Liver (tissue), 9 donors: ENCODE results near the gene HOATZ. TPM values are rescaled to one million over a fixed set of nuclear protein-coding genes. Genes with fewer than 3 reads are reported as not detected.

Source experiments
- DNase-seq: peaks from one replicate; pipeline ENCODE4 v3.0.0-alpha.2; 2017; ENCODE audit warnings: low spot score
- H3K27ac ChIP-seq, 2 donors: one replicate each; pipeline ENCODE4 v1.7.0; 2013; ENCODE audit warnings: inconsistent platforms in 2 of 2, low read length in 2 of 2, control low read depth in 1 of 2, low read depth in 1 of 2, mild to moderate bottlenecking in 1 of 2
- H3K27me3 ChIP-seq, 4 donors: one replicate each; pipeline versions ENCODE4 v1.6.1 to v1.7.0; 2013; ENCODE audit warnings: low read length in 3 of 4, inconsistent platforms in 1 of 4, mild to moderate bottlenecking in 1 of 4, moderate library complexity in 1 of 4; ENCODE audit not compliant: control insufficient read depth in 4 of 4, insufficient read depth in 4 of 4
- H3K36me3 ChIP-seq, 4 donors: one replicate each; pipeline versions ENCODE4 v1.6.1 to v1.7.0; 2013; ENCODE audit warnings: low read length in 3 of 4, mild to moderate bottlenecking in 3 of 4, low read depth in 1 of 4, moderate library complexity in 1 of 4; ENCODE audit not compliant: control insufficient read depth in 4 of 4, insufficient read depth in 3 of 4
- H3K4me1 ChIP-seq, 4 donors: one replicate each; pipeline versions ENCODE4 v1.6.1 to v1.7.0; 2013; ENCODE audit warnings: low read length in 3 of 4, mild to moderate bottlenecking in 3 of 4, moderate library complexity in 1 of 4; ENCODE audit not compliant: control insufficient read depth in 4 of 4, insufficient read depth in 4 of 4
- H3K4me3 ChIP-seq, 3 donors: one replicate each; pipeline versions ENCODE4 v1.6.1 to v1.7.0; 2013; ENCODE audit warnings: low read length in 3 of 3, control low read depth in 1 of 3, low read depth in 1 of 3, mild to moderate bottlenecking in 1 of 3
- H3K9ac ChIP-seq, 2 donors: one replicate each; pipeline ENCODE4 v1.7.0; 2013; ENCODE audit warnings: low read length in 2 of 2, mild to moderate bottlenecking in 2 of 2, moderate library complexity in 2 of 2, control low read depth in 1 of 2, low read depth in 1 of 2
- H3K9me3 ChIP-seq, 4 donors: one replicate each; pipeline versions ENCODE4 v1.6.1 to v1.7.0; 2013; ENCODE audit warnings: low read length in 3 of 4; ENCODE audit not compliant: control insufficient read depth in 4 of 4
- ATF3 ChIP-seq: IDR thresholded peaks from 2 replicates; pipeline ENCODE4 v1.6.1; 2016; ENCODE audit warnings: antibody characterized with exemption
- EGR1 ChIP-seq, 2 donors: IDR thresholded peaks; 2 replicates each; pipeline ENCODE4 v1.6.1; 2016 to 2018; ENCODE audit warnings: antibody characterized with exemption in 2 of 2, low read depth in 2 of 2
- FOXA1 ChIP-seq: IDR thresholded peaks from 2 replicates; pipeline ENCODE4 v1.6.1; 2016; ENCODE audit warnings: antibody characterized with exemption
- FOXA2 ChIP-seq: IDR thresholded peaks from 2 replicates; pipeline ENCODE4 v1.6.1; 2016; ENCODE audit warnings: antibody characterized with exemption
- GABPA ChIP-seq, 2 donors: IDR thresholded peaks in 1 of 2; conservative IDR thresholded peaks in 1 of 2; 2 replicates each; pipeline ENCODE4 v1.6.1; 2016; ENCODE audit warnings: antibody characterized with exemption in 2 of 2, mild to moderate bottlenecking in 1 of 2, moderate library complexity in 1 of 2
- HNF4A ChIP-seq, 2 donors: conservative IDR thresholded peaks; 2 replicates each; pipeline ENCODE4 v1.6.1; 2016; ENCODE audit warnings: antibody characterized with exemption in 2 of 2, mild to moderate bottlenecking in 2 of 2
- HNF4G ChIP-seq: IDR thresholded peaks from 2 replicates; pipeline ENCODE4 v1.6.1; 2016; ENCODE audit warnings: antibody characterized with exemption
- JUND ChIP-seq, 2 donors: IDR thresholded peaks; 2 replicates each; pipeline ENCODE4 v1.6.1; 2016; ENCODE audit warnings: antibody characterized with exemption in 2 of 2
- NR2F2 ChIP-seq: IDR thresholded peaks from 2 replicates; pipeline ENCODE4 v1.6.1; 2016; ENCODE audit warnings: antibody characterized with exemption
- RAD21 ChIP-seq, 2 donors: IDR thresholded peaks; 2 replicates each; pipeline ENCODE4 v1.6.1; 2016; ENCODE audit warnings: antibody characterized with exemption in 2 of 2, mild to moderate bottlenecking in 2 of 2
- RXRA ChIP-seq, 2 donors: IDR thresholded peaks; 2 replicates each; pipeline ENCODE4 v1.6.1; 2017 to 2018; ENCODE audit warnings: antibody characterized with exemption in 2 of 2, mild to moderate bottlenecking in 1 of 2
- SP1 ChIP-seq: IDR thresholded peaks from 2 replicates; pipeline ENCODE4 v1.6.1; 2018; ENCODE audit warnings: antibody characterized with exemption, mild to moderate bottlenecking
- YY1 ChIP-seq: IDR thresholded peaks from 2 replicates; pipeline ENCODE4 v1.6.1; 2016; ENCODE audit warnings: antibody characterized with exemption, mild to moderate bottlenecking
- ZBTB33 ChIP-seq: IDR thresholded peaks from 2 replicates; pipeline ENCODE4 v1.6.1; 2016; ENCODE audit warnings: antibody characterized with exemption
- WGBS: extraction: QIAGEN DNeasy Blood & Tissue Kit; methylation state at CpG from one replicate; pipeline ENCODE4 v1.1.7; 2013; 5-methylcytosine and 5-hydroxymethylcytosine counted together
- polyA plus RNA-seq, 2 donors: library from polyadenylated mRNA; stranded (reverse) in 1 of 2; unstranded in 1 of 2; fragments of 200-250 nt in 1 of 2; fragments of >200 nt in 1 of 2; fragmentation: Nextera tagmentation in 1 of 2; extraction: Ambion mirVana in 1 of 2; gene quantifications; one replicate each; pipeline versions ENCODE4 v1.2.1 to v1.2.3, GENCODE V29; 2013 to 2015
- total RNA-seq, 2 donors: library from RNA; depleted of rRNA; stranded (reverse); fragments of >200 nt; gene quantifications; one replicate each; pipeline ENCODE4 v1.2.3, GENCODE V29; 2014
- TF ChIP-seq, protein P1 (sequence below): IDR thresholded peaks from 2 replicates; pipeline ENCODE4 v1.6.1; 2016; ENCODE audit warnings: antibody characterized with exemption
- TF ChIP-seq, protein P2 (sequence below): IDR thresholded peaks from 2 replicates; pipeline ENCODE4 v1.6.1; 2016; ENCODE audit warnings: antibody characterized with exemption, mild to moderate bottlenecking
- TF ChIP-seq, protein P3 (sequence below): fragments of 150-350 bp; IDR thresholded peaks from 2 replicates; pipeline ENCODE4 v1.5.1; 2017; ENCODE audit warnings: improper control_type of control experiment, low read depth, low read length; ENCODE audit not compliant: missing input control
- donor health status: healthy.
- donor health status: healthy.
- donor health status: healthy.
- donor health status: healthy.
- donor health status: healthy.

The HOATZ gene
- total and polyA plus RNA-seq, 4 donors = not detected

DNA sequence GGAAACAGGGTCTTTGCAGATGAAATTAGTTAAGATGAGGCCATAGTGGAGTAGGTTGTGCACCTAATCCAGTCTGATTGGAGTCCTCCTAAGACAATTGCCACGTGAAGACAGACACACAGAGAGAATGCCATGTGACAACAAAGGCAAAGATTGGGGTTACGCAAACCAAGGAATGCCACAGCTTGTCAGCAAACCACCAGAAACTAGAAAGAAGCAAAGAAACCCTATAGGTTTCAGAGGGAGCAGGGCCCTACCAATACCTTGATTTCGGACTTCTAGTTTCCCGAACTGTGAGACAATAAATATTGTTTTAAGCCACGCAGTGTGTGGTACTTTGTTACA is 17.8 kb downstream of the HOATZ start:
- Histone ChIP-seq H3K27ac (no peak overlapping the region), H3K4me1 (no peaks in the 10 kb centered on the region), H3K4me3 (no peak overlapping the region), H3K9me3 (no peaks in the 10 kb centered on the region), H3K27me3 (no peaks in the 10 kb centered on the region), H3K36me3 (no peaks in the 10 kb centered on the region), H3K9ac (no peak overlapping the region)
- WGBS = 75% methylated on average over 5 of the region's 5 CpGs
- TF ChIP-seq NR2F2 = no peak
- TF ChIP-seq FOXA2 = no peak
- no peak for TF ChIP-seq FOXA1
- TF ChIP-seq ATF3 = no peak
- TF ChIP-seq SP1 = no peak
- TF ChIP-seq RAD21 (IDR thresholded peaks at IDR 0.05) = no peak
- TF ChIP-seq RXRA (IDR thresholded peaks at IDR 0.05) = no peak
- TF ChIP-seq, protein P1, sequence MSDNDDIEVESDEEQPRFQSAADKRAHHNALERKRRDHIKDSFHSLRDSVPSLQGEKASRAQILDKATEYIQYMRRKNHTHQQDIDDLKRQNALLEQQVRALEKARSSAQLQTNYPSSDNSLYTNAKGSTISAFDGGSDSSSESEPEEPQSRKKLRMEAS = no peak
- no peak for TF ChIP-seq EGR1 (IDR thresholded peaks at IDR 0.05; ENCODE audit: low read depth in 2 of 2)
- no peak for TF ChIP-seq YY1
- TF ChIP-seq, protein P2, sequence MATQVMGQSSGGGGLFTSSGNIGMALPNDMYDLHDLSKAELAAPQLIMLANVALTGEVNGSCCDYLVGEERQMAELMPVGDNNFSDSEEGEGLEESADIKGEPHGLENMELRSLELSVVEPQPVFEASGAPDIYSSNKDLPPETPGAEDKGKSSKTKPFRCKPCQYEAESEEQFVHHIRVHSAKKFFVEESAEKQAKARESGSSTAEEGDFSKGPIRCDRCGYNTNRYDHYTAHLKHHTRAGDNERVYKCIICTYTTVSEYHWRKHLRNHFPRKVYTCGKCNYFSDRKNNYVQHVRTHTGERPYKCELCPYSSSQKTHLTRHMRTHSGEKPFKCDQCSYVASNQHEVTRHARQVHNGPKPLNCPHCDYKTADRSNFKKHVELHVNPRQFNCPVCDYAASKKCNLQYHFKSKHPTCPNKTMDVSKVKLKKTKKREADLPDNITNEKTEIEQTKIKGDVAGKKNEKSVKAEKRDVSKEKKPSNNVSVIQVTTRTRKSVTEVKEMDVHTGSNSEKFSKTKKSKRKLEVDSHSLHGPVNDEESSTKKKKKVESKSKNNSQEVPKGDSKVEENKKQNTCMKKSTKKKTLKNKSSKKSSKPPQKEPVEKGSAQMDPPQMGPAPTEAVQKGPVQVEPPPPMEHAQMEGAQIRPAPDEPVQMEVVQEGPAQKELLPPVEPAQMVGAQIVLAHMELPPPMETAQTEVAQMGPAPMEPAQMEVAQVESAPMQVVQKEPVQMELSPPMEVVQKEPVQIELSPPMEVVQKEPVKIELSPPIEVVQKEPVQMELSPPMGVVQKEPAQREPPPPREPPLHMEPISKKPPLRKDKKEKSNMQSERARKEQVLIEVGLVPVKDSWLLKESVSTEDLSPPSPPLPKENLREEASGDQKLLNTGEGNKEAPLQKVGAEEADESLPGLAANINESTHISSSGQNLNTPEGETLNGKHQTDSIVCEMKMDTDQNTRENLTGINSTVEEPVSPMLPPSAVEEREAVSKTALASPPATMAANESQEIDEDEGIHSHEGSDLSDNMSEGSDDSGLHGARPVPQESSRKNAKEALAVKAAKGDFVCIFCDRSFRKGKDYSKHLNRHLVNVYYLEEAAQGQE = no peak
- TF ChIP-seq JUND (IDR thresholded peaks at IDR 0.05) = no peak
- no peak for TF ChIP-seq ZBTB33
- no peak for DNase-seq

- no peaks in the 10 kb centered on the region for H3K9me3 ChIP-seq
- DNase-seq = no peak
- peaks cover 0 to 4% (median 2%) of the 10 kb centered on the region in 4 donors for H3K4me1 ChIP-seq
- no peak overlapping the region for H3K4me3 ChIP-seq
- H3K27ac ChIP-seq = no peak overlapping the region
- 83% methylated on average over 6 of the region's 6 CpGs for WGBS
- peaks cover 0 to 2% (median 0%) of the 10 kb centered on the region in 4 donors for H3K27me3 ChIP-seq
- no peak overlapping the region for H3K9ac ChIP-seq
- H3K36me3 ChIP-seq = no peaks in the 10 kb centered on the region
- TF ChIP-seq SP1 (no peak), FOXA1 (no peak), GABPA (IDR thresholded peaks at IDR 0.05 in 1 of 2, conservative IDR thresholded peaks at IDR 0.05 in 1 of 2) (no peak), ZBTB33 (no peak), HNF4G (no peak), ATF3 (no peak), HNF4A (conservative IDR thresholded peaks at IDR 0.05) (no peak), JUND (IDR thresholded peaks at IDR 0.05) (no peak), NR2F2 (no peak)
- TF ChIP-seq, protein P3, sequence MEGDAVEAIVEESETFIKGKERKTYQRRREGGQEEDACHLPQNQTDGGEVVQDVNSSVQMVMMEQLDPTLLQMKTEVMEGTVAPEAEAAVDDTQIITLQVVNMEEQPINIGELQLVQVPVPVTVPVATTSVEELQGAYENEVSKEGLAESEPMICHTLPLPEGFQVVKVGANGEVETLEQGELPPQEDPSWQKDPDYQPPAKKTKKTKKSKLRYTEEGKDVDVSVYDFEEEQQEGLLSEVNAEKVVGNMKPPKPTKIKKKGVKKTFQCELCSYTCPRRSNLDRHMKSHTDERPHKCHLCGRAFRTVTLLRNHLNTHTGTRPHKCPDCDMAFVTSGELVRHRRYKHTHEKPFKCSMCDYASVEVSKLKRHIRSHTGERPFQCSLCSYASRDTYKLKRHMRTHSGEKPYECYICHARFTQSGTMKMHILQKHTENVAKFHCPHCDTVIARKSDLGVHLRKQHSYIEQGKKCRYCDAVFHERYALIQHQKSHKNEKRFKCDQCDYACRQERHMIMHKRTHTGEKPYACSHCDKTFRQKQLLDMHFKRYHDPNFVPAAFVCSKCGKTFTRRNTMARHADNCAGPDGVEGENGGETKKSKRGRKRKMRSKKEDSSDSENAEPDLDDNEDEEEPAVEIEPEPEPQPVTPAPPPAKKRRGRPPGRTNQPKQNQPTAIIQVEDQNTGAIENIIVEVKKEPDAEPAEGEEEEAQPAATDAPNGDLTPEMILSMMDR = no peak
- TF ChIP-seq, protein P1 = no peak
Measured at GRCh38 chr11:111535281-111535680, 20.7 kb downstream of the HOATZ start.
